Activated B cell treated with CpG ODN at 0.5 μM for 24 hours (primary cell): ENCODE results near the gene CARM1. TPM values are rescaled to one million over a fixed set of nuclear protein-coding genes. Genes with fewer than 3 reads are reported as not detected.

Experiments used
- ATAC-seq: fragments of 200-7000 bp; cut with Tn5 transposase; one replicate; pipeline ENCODE4 v1.10.0; 2021; ENCODE audit warnings: low read depth, mild to moderate bottlenecking, moderate library complexity
- CTCF ChIA-PET: fragments of 350-600 bp; sonication (Branson Sonifier 250); formaldehyde crosslinking; loops from one replicate; lab custom pipeline; 2021; ENCODE audit warnings: antibody characterized with exemption; lab: Charles Lee
- POLR2A ChIA-PET: fragments of 350-600 bp; sonication (Branson Sonifier 250); formaldehyde crosslinking; loops from one replicate; lab custom pipeline; 2021; ENCODE audit warnings: antibody characterized with exemption; lab: Charles Lee
- DNase-seq: peaks from one replicate; pipeline ENCODE4 v3.0.0; 2022
- H3K27ac Mint-ChIP-seq: one replicate; pipeline ENCODE4 v1.8.0; 2020; ENCODE audit warnings: mixed read lengths
- H3K27me3 Mint-ChIP-seq: one replicate; pipeline ENCODE4 v1.8.0; 2021; ENCODE audit warnings: mixed read lengths
- H3K36me3 Mint-ChIP-seq: one replicate; pipeline ENCODE4 v1.8.0; 2021; ENCODE audit warnings: low read depth, mixed read lengths
- H3K4me1 Mint-ChIP-seq: one replicate; pipeline ENCODE4 v1.8.0; 2021; ENCODE audit warnings: mixed read lengths
- H3K4me3 Mint-ChIP-seq: one replicate; pipeline ENCODE4 v1.8.0; 2020; ENCODE audit warnings: mild to moderate bottlenecking, mixed read lengths
- H3K9me3 Mint-ChIP-seq: one replicate; pipeline ENCODE4 v1.8.0; 2020; ENCODE audit warnings: mixed read lengths
- CTCF ChIP-seq: fragments of 200-600 bp; IDR thresholded peaks from one replicate; pipeline ENCODE4 v1.8.0; 2022; ENCODE audit warnings: antibody characterized with exemption, mild to moderate bottlenecking
- intact Hi-C: fragments of 100-400 bp; cut with micrococcal nuclease; formaldehyde crosslinking; loops from one replicate; pipeline ENCODE4 v1.15.1; 2024
- total RNA-seq: library from RNA; stranded (reverse); gene quantifications from 2 replicates; pipeline ENCODE4 v1.2.3, GENCODE V29; 2022

Gene CARM1
- total RNA-seq, 1 donor from 2014 or later = 39.1 TPM

DNA sequence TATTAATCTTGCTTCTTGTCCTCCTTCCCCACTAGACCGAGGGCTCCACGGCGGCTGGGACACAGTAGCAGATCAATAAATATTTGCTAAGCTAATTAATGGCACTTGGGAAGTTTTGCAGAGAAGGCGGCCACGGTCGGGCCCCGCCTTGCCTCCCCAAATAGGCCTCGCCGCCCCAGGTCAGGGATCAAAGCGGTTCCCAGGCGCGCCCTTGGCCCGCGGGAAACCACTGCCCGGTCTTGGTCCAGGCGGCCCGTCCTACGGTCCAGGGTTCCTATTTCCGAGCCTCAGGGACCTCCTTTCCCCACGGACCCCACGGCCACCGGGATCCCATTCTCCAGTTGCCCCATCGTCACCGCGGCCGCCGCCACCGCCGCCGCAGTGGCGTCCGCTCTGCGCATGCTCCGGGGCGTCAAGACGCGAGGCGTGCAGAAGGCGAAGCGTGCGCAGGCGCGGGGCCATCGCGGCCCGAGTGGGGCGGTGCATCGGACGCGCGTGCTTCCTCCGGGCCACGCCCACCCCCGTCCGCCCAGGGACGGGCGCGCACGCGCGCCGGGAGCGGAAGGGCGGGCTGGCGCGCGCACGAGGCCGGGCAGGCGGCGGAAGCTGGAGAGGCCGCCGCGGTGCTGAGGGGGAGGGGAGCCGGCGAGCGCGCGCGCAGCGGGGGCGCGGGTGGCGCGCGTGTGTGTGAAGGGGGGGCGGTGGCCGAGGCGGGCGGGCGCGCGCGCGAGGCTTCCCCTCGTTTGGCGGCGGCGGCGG lies 89.1 kb downstream of the CARM1 start, which contains the start of gene SMARCA4:
SMARCA4 (plus strand) TSS at position 717 of the 759 bp plus-strand sequence. CDS start 23,122 bp downstream, outside the sequence.
- POLR2A ChIA-PET = interaction anchor here (1.0 to 1.9 kb wide), 7 partner anchors 11 to 125 kb away, joined by 3 to 12 read pairs (median 4); partner anchors contain the start of gene TMED1
- peak; percentile 99 for DNase-seq
- CTCF ChIA-PET = no interaction called here
- Mint-ChIP-seq H3K27me3 (no peaks in the 10 kb centered on the region), H3K4me3 (peak within 1 kb of the TSS; percentile 93), H3K9me3 (no peaks in the 10 kb centered on the region), H3K36me3 (peaks cover 5% of the 10 kb centered on the region), H3K4me1 (peaks cover 35% of the 10 kb centered on the region), H3K27ac (peak within 1 kb of the TSS; percentile 87)
- TF ChIP-seq CTCF = no peak
- ATAC-seq = peak; percentile 87
- intact Hi-C loops = loop anchor here (1.0 to 5.0 kb wide), 5 partner anchors 18 to 135 kb away; partner anchors contain the start of genes TIMM29, TMED1 and YIPF2

DNA sequence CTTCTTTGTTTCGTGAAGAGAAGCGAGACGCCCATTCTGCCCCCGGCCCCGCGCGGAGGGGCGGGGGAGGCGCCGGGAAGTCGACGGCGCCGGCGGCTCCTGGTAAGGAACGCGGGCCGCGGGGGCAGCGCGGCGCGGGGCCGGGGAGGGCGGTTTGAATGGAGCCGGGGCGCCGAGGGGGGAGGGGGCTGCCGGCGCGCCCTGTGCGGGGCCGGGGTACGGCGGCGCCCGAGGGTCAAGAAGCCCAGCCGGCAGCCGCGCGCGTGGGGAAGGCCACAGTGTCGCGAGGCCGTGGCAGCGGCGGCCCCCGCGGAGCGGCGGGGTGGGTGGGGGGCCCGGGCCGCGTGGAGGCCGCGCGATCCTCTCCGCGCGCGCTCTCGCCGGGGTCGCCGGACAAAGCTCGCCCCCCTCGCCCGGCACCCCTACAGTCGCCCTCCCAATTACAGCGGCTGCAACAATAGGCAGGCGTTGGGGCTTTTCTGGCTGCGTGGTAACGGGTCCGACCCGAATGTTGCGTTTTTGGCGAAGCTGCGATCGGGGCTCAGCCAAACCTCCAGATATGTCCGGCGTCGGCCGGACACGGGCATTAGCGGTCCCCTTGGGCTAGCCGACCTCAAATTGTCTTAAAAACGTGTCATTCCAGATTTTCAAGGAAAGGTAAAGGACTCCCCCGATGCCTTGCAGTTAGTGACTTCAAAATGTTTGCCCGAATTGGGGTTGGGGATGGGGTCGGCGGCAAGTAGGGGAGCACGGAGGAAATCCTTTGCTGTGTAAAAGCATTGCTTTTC lies 89.9 kb downstream of the CARM1 start:
- intact Hi-C loops = loop anchor here (1.0 to 5.0 kb wide), 4 partner anchors 18 to 134 kb away; partner anchors contain the start of genes TIMM29 and YIPF2
- TF ChIP-seq CTCF = no peak
- Mint-ChIP-seq H3K9me3 (no peaks in the 10 kb centered on the region), H3K36me3 (peaks cover 5% of the 10 kb centered on the region), H3K4me1 (peaks cover 40% of the 10 kb centered on the region), H3K27ac (peak overlapping the region; percentile 84), H3K4me3 (peak overlapping the region; percentile 93), H3K27me3 (no peaks in the 10 kb centered on the region)
- peak; percentile 74 for DNase-seq
- ATAC-seq = peak; percentile 48
- ChIA-PET POLR2A (interaction anchor here (0.6 to 1.9 kb wide), 10 partner anchors 10 to 805 kb away, joined by 3 to 12 read pairs (median 3); partner anchors contain the start of gene TMED1), CTCF (no interaction called here)

- H3K27me3 Mint-ChIP-seq = no peaks in the 10 kb centered on the region
- peaks cover 48% of the 10 kb centered on the region for H3K4me1 Mint-ChIP-seq
- intact Hi-C loops = loop anchor here (5.0 kb wide), 1 partner anchor 36 kb away; the partner anchor contains the start of genes TIMM29 and YIPF2
- POLR2A ChIA-PET = interaction anchor here (0.6 to 0.7 kb wide), 2 partner anchors 10 to 31 kb away, joined by 4 read pairs; no protein-coding TSS in a partner anchor
- H3K4me3 Mint-ChIP-seq = peak overlapping the region; percentile 93
- peaks cover 5% of the 10 kb centered on the region for H3K36me3 Mint-ChIP-seq
- no peaks in the 10 kb centered on the region for H3K9me3 Mint-ChIP-seq
- CTCF ChIA-PET = interaction anchor here (0.8 kb wide), 1 partner anchor 26 kb away, joined by 5 read pairs; no protein-coding TSS in a partner anchor
- ATAC-seq (no peak), DNase-seq (no peak)
- no peak for TF ChIP-seq CTCF
- H3K27ac Mint-ChIP-seq = peak overlapping the region; percentile 59
Measured at GRCh38 chr19:10962863-10963262, 91.5 kb downstream of the CARM1 start.

DNA sequence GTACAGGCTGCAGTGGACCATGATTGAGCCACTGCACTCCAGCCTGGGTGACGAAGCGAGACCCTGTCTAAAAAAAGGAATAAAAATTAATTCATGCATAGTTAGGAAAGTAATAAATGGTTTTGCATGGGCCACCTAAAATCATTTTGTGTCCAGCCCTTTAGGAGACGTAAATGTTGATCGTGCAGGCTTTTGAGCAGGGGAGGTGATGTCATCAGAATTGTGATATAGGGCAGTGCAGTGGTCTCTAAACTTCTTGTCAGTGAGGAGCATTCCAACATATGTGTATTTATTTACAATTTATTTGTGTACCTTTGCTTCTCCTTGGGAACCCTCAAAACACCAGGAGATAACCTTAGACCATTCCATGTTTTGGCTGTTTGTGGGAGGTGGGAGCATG lies 92.5 kb downstream of the CARM1 start:
- DNase-seq (no peak), ATAC-seq (no peak)
- Mint-ChIP-seq H3K4me3 (no peak overlapping the region), H3K4me1 (peaks cover 58% of the 10 kb centered on the region), H3K27me3 (no peaks in the 10 kb centered on the region), H3K27ac (peak overlapping the region; percentile 7), H3K9me3 (no peaks in the 10 kb centered on the region), H3K36me3 (peaks cover 5% of the 10 kb centered on the region)
- ChIA-PET CTCF (interaction anchor here (0.8 kb wide), 1 partner anchor 27 kb away, joined by 5 read pairs; no protein-coding TSS in a partner anchor), POLR2A (interaction anchor here (0.6 kb wide), 1 partner anchor 18 kb away, joined by 3 read pairs; no protein-coding TSS in a partner anchor)
- intact Hi-C loops = loop anchor here (5.0 kb wide), 1 partner anchor 37 kb away; the partner anchor contains the start of genes TIMM29 and YIPF2
- no peak for TF ChIP-seq CTCF
